Activated CD8-positive, alpha-beta memory T cell treated with anti-CD3 and anti-CD28 coated beads, Interleukin-2, amount 50 U/mL, for 24 hours (primary cell): ENCODE results near the gene ARHGAP8.
"Not testable (repeated sequence)": the region's sequence is repeated elsewhere in the genome, so short reads cannot be mapped to it uniquely, and the experiment has no call there.

Source experiments
- DNase-seq: peaks from one replicate; pipeline ENCODE4 v3.0.0-alpha.2; 2020; ENCODE audit errors: extremely low read depth

The ARHGAP8 gene

GRCh38 chr22:44828193-44828592 lies 75.8 kb downstream of the ARHGAP8 start:
- no peak for DNase-seq

- DNase-seq, result no peak
Measured at GRCh38 chr22:44831885-44832284, 79.5 kb downstream of the ARHGAP8 start.

GRCh38 chr22:44834065-44834464 lies 81.7 kb downstream of the ARHGAP8 start:
- DNase-seq, result no peak

GRCh38 chr22:44837481-44837880 lies 85.1 kb downstream of the ARHGAP8 start:
- no peak for DNase-seq

GRCh38 chr22:44838316-44839016 lies 86.1 kb downstream of the ARHGAP8 start:
- no peak for DNase-seq

- no peak for DNase-seq
Measured at GRCh38 chr22:44839061-44839460, 86.7 kb downstream of the ARHGAP8 start.

- no peak for DNase-seq
Measured at GRCh38 chr22:44839721-44840120, 87.3 kb downstream of the ARHGAP8 start.

GRCh38 chr22:44840611-44841322 lies 88.4 kb downstream of the ARHGAP8 start:
- DNase-seq, result no peak

- DNase-seq, result no peak
Measured at GRCh38 chr22:44842417-44842816, 90.0 kb downstream of the ARHGAP8 start.

- no peak for DNase-seq
Measured at GRCh38 chr22:44845191-44845590, 92.8 kb downstream of the ARHGAP8 start.

GRCh38 chr22:44845796-44846720 lies 93.7 kb downstream of the ARHGAP8 start:
- no peak for DNase-seq

GRCh38 chr22:44846726-44847275 lies 94.4 kb downstream of the ARHGAP8 start:
- no peak for DNase-seq

- no peak for DNase-seq
Measured at GRCh38 chr22:44847380-44847779, 95.0 kb downstream of the ARHGAP8 start.

- no peak for DNase-seq
Measured at GRCh38 chr22:44847892-44848291, 95.5 kb downstream of the ARHGAP8 start.

GRCh38 chr22:44848296-44848741 lies 95.9 kb downstream of the ARHGAP8 start:
- no peak for DNase-seq

- no peak for DNase-seq
Measured at GRCh38 chr22:44848791-44849420, 96.5 kb downstream of the ARHGAP8 start.

GRCh38 chr22:44850946-44851345 lies 98.6 kb downstream of the ARHGAP8 start:
- DNase-seq, result no peak

- not testable (repeated sequence) for DNase-seq
Measured at GRCh38 chr22:44854641-44855040, 102.3 kb downstream of the ARHGAP8 start.

GRCh38 chr22:44855855-44856254 lies 103.5 kb downstream of the ARHGAP8 start:
- DNase-seq, result no peak

- not testable (repeated sequence) for DNase-seq
Measured at GRCh38 chr22:44858819-44859218, 106.4 kb downstream of the ARHGAP8 start.

GRCh38 chr22:44859641-44860040 lies 107.3 kb downstream of the ARHGAP8 start:
- DNase-seq, result no peak
